K562 (cell line): ENCODE measurements around the gene GPR108. TPM values are rescaled to one million over a fixed set of nuclear protein-coding genes. Genes with fewer than 3 reads are reported as not detected.

ENCODE experiments used
- BHLHE40 ChIP-seq: IDR thresholded peaks from 2 replicates; pipeline ENCODE4 v1.6.1; 2011; ENCODE audit warnings: low read length, improper control_type of control experiment
- CBFB ChIP-seq: sonication (generic); formaldehyde crosslinking; IDR thresholded peaks from 2 replicates; pipeline ENCODE4 v1.4.0; 2020; ENCODE audit warnings: mild to moderate bottlenecking, missing genetic modification reagents
- ELF4 ChIP-seq: fragments of 450-650 bp; formaldehyde crosslinking; IDR thresholded peaks from 2 replicates; pipeline ENCODE4 v1.4.0; 2022; ENCODE audit warnings: missing genetic modification characterization
- MXI1 ChIP-seq: IDR thresholded peaks from 2 replicates; pipeline ENCODE4 v1.6.1; 2011; ENCODE audit warnings: low read depth, mild to moderate bottlenecking, improper control_type of control experiment, low read length
- RBFOX2 ChIP-seq: fragments of 200-400 bp; formaldehyde crosslinking; IDR thresholded peaks from 2 replicates; pipeline ENCODE4 v1.6.1; 2017; ENCODE audit warnings: low read depth, mild to moderate bottlenecking, low read length, moderate library complexity
- SMARCC2 ChIP-seq: fragments of 450-650 bp; IDR thresholded peaks from 2 replicates; pipeline ENCODE4 v1.6.1; 2017; ENCODE audit warnings: antibody characterized with exemption, moderate library complexity, mild to moderate bottlenecking, low read depth
- TAF9B ChIP-seq: fragments of 450-650 bp; IDR thresholded peaks from 2 replicates; pipeline ENCODE4 v1.6.1; 2018; ENCODE audit warnings: mild to moderate bottlenecking; ENCODE audit not compliant: partially characterized antibody
- TBP ChIP-seq: optimal IDR thresholded peaks from 2 replicates; pipeline ENCODE3; 2011; ENCODE audit warnings: low read depth, low read length, improper control_type of control experiment
- TCFL5 ChIP-seq: fragments of 250-450 bp; sonication (Bioruptor Pico); conservative IDR thresholded peaks from 2 replicates; pipeline ENCODE4 v1.6.1; 2021; ENCODE audit warnings: mild to moderate bottlenecking, moderate library complexity, matching md5 sums
- THRAP3 ChIP-seq: fragments of 450-650 bp; IDR thresholded peaks from 2 replicates; pipeline ENCODE4 v1.6.1; 2016; ENCODE audit warnings: mild to moderate bottlenecking, inconsistent platforms, borderline replicate concordance
- ZNF175 ChIP-seq: fragments of 200-800 bp; sonication (Bioruptor generic); IDR thresholded peaks from 2 replicates; pipeline ENCODE4 v1.6.1; 2016; ENCODE audit warnings: low read depth, mild to moderate bottlenecking, missing genetic modification characterization, missing compliant biosample characterization
- ZNF384 ChIP-seq: IDR thresholded peaks from 2 replicates; pipeline ENCODE4 v1.6.1; 2012; ENCODE audit warnings: low read depth, low read length, improper control_type of control experiment
- polyA plus RNA-seq, 8 experiments: library from polyadenylated mRNA; depleted of rRNA in 4 of 8; stranded (reverse) in 5 of 8; unstranded in 3 of 8; fragments of >200 nt; fragmentation: Nextera tagmentation in 2 of 8; fragmentation: Illumina TruSeq in 1 of 8; extraction: Ambion mirVana in 2 of 8; extraction: Trizol in 1 of 8; gene quantifications; 2 replicates each; pipeline versions ENCODE4 v1.2.1 to v1.2.3, GENCODE V29; 2011 to 2014; ENCODE audit warnings: inconsistent platforms in 1 of 8, missing spikeins in 1 of 8
- total RNA-seq, 7 experiments: library from RNA; depleted of rRNA in 6 of 7; stranded (reverse); fragments of >200 nt in 6 of 7; fragmentation: Illumina TruSeq in 2 of 7; extraction: Trizol in 2 of 7; gene quantifications; 2 replicates each; pipeline versions ENCODE4 v1.2.1 to v1.2.3, GENCODE V29; 2011 to 2021; ENCODE audit warnings: low replicate concordance in 1 of 7
- TF ChIP-seq, protein P1 (sequence below): sonication (generic); formaldehyde crosslinking; IDR thresholded peaks from 2 replicates; pipeline ENCODE4 v1.8.0; 2022; ENCODE audit warnings: mild to moderate bottlenecking, low read depth, missing genetic modification reagents
- TF ChIP-seq, protein P2 (sequence below): fragments of 450-650 bp; IDR thresholded peaks from 2 replicates; pipeline ENCODE4 v1.7.1; 2018; ENCODE audit warnings: mild to moderate bottlenecking, low read depth; ENCODE audit not compliant: partially characterized antibody
- TF ChIP-seq, protein P3 (sequence below): fragments of 250-450 bp; sonication (Bioruptor Pico); IDR thresholded peaks from 2 replicates; pipeline ENCODE4 v1.5.0; 2022; ENCODE audit warnings: mild to moderate bottlenecking
- TF ChIP-seq, protein P4 (sequence below): fragments of 450-650 bp; formaldehyde crosslinking; IDR thresholded peaks from 2 replicates; pipeline ENCODE4 v1.4.0; 2022; ENCODE audit warnings: missing genetic modification characterization

Gene GPR108
- total and polyA plus RNA-seq, 9 of the 15 experiments (the other 6 are each of a cell fraction or from before 2014, with no cell fraction given) = 2.4 to 33.2 (median 24.4) TPM

DNA sequence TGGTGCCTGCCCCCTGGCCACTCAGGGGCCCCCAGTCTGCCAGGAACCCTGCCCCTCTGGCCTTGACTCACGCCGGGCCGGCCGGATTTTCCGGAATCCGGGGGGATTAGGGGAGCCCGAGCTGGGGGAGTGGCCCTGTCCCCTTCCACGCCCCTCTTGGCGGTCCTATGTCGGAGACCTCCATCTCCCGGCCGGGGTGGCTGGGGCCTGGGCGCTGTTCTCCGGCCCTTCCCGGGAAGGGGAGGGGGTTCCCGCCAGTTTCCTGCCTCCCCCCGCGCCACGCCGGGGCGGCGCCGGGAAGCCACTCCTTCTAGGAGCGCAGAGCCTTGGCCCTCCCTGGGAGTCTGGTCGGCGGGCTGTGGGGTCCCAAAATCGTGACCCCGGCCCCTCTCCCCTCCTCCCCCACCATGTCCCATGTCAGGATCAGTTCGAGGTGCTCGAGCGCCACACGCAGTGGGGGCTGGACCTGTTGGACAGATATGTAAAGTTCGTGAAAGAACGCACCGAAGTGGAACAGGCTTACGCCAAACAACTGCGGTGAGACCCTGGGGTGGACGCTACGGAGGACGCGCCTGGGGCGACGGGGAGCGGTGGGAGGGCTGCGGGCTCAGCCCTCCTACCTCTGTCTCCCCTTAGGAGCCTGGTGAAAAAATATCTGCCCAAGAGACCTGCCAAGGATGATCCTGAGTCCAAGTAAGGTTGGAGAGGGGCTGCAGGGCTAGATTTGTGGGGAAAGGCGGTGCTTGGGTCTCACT, 3.4 kb upstream of the GPR108 start (continued):
- TF ChIP-seq, protein P1, sequence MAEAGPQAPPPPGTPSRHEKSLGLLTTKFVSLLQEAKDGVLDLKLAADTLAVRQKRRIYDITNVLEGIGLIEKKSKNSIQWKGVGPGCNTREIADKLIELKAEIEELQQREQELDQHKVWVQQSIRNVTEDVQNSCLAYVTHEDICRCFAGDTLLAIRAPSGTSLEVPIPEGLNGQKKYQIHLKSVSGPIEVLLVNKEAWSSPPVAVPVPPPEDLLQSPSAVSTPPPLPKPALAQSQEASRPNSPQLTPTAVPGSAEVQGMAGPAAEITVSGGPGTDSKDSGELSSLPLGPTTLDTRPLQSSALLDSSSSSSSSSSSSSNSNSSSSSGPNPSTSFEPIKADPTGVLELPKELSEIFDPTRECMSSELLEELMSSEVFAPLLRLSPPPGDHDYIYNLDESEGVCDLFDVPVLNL (CRISPR knock-in tag) = no peak
- TF ChIP-seq SMARCC2 (no peak), ZNF175 (CRISPR knock-in tag) (no peak), TBP (no peak), BHLHE40 (no peak), MXI1 (0 out of 2 replicates have a peak, but pooled peaks have one; percentile 2), TCFL5 (CRISPR knock-in tag) (no peak), CBFB (CRISPR knock-in tag) (no peak), THRAP3 (no peak), TAF9B (no peak), RBFOX2 (peak; percentile 60), ZNF384 (no peak), ELF4 (CRISPR knock-in tag) (no peak)
- TF ChIP-seq, protein P2, sequence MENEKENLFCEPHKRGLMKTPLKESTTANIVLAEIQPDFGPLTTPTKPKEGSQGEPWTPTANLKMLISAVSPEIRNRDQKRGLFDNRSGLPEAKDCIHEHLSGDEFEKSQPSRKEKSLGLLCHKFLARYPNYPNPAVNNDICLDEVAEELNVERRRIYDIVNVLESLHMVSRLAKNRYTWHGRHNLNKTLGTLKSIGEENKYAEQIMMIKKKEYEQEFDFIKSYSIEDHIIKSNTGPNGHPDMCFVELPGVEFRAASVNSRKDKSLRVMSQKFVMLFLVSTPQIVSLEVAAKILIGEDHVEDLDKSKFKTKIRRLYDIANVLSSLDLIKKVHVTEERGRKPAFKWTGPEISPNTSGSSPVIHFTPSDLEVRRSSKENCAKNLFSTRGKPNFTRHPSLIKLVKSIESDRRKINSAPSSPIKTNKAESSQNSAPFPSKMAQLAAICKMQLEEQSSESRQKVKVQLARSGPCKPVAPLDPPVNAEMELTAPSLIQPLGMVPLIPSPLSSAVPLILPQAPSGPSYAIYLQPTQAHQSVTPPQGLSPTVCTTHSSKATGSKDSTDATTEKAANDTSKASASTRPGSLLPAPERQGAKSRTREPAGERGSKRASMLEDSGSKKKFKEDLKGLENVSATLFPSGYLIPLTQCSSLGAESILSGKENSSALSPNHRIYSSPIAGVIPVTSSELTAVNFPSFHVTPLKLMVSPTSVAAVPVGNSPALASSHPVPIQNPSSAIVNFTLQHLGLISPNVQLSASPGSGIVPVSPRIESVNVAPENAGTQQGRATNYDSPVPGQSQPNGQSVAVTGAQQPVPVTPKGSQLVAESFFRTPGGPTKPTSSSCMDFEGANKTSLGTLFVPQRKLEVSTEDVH = peak; percentile 92
- TF ChIP-seq, protein P3, sequence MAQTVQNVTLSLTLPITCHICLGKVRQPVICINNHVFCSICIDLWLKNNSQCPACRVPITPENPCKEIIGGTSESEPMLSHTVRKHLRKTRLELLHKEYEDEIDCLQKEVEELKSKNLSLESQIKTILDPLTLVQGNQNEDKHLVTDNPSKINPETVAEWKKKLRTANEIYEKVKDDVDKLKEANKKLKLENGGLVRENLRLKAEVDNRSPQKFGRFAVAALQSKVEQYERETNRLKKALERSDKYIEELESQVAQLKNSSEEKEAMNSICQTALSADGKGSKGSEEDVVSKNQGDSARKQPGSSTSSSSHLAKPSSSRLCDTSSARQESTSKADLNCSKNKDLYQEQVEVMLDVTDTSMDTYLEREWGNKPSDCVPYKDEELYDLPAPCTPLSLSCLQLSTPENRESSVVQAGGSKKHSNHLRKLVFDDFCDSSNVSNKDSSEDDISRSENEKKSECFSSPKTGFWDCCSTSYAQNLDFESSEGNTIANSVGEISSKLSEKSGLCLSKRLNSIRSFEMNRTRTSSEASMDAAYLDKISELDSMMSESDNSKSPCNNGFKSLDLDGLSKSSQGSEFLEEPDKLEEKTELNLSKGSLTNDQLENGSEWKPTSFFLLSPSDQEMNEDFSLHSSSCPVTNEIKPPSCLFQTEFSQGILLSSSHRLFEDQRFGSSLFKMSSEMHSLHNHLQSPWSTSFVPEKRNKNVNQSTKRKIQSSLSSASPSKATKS (CRISPR knock-in tag) = no peak
- TF ChIP-seq, protein P4, sequence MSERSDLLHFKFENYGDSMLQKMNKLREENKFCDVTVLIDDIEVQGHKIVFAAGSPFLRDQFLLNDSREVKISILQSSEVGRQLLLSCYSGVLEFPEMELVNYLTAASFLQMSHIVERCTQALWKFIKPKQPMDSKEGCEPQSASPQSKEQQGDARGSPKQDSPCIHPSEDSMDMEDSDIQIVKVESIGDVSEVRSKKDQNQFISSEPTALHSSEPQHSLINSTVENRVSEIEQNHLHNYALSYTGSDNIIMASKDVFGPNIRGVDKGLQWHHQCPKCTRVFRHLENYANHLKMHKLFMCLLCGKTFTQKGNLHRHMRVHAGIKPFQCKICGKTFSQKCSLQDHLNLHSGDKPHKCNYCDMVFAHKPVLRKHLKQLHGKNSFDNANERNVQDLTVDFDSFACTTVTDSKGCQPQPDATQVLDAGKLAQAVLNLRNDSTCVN = no peak
